GM12801 (cell line): ENCODE results near the gene CFAP161.

Experiments used
- CTCF ChIP-seq: IDR thresholded peaks from one replicate; pipeline ENCODE4 v1.5.1; 2011; ENCODE audit warnings: control low read depth; ENCODE audit not compliant: insufficient read length; ENCODE audit errors: extremely low read depth

Gene CFAP161

GRCh38 chr15:81190922-81191507 lies 56.9 kb downstream of the CFAP161 start:
- no peak for TF ChIP-seq CTCF

GRCh38 chr15:81191701-81192100 lies 57.6 kb downstream of the CFAP161 start:
- TF ChIP-seq CTCF = no peak

GRCh38 chr15:81194723-81195122 lies 60.7 kb downstream of the CFAP161 start:
- TF ChIP-seq CTCF = no peak

GRCh38 chr15:81195339-81195864 lies 61.3 kb downstream of the CFAP161 start:
- TF ChIP-seq CTCF = no peak

- TF ChIP-seq CTCF = no peak
These were observed 62.6 kb downstream of the CFAP161 start, which contains the start of gene IL16 for GRCh38 chr15:81196576-81197254. TSS of gene IL16 (plus strand) at chr15:81196879. CDS start at chr15:81225400, 28,521 bp downstream.

GRCh38 chr15:81197255-81197630 lies 63.2 kb downstream of the CFAP161 start:
- TF ChIP-seq CTCF = no peak

GRCh38 chr15:81197688-81198281 lies 63.7 kb downstream of the CFAP161 start:
- no peak for TF ChIP-seq CTCF
